ENCODE results near the gene ABHD5.

- no peak for TF ChIP-seq CTCF (IDR thresholded peaks at IDR 0.05)
- no peak for TF ChIP-seq POLR2AphosphoS5 (IDR thresholded peaks at IDR 0.05; ENCODE audit: low read depth, low read length)
- TF ChIP-seq REST (IDR thresholded peaks at IDR 0.05; ENCODE audit: insufficient read depth in 1 of 2, low read depth in 2 of 2, low read length in 1 of 2): no peak
These were observed 85.4 kb downstream of the ABHD5 start for GRCh38 chr3:43776101-43776500.

All from Panc1 (cell line).